ENCODE measurements around the gene CDH16.
A peak's percentile ranks its signal among the peaks of the same experiment; 100 is the strongest.

CDH16 gene

GRCh38 chr16:66881964-66882508 is 36.6 kb downstream of the CDH16 start:
- CTCF ChIA-PET = interaction anchor here (0.9 to 4.7 kb wide), 10 partner anchors 9 to 273 kb away, joined by 3 to 69 read pairs (median 3); partner anchors contain the start of gene NAE1

GRCh38 chr16:66881560-66881959 is 37.1 kb downstream of the CDH16 start:
- ChIA-PET POLR2A (no interaction called here), CTCF (interaction anchor here (0.7 to 4.7 kb wide), 9 partner anchors 9 to 273 kb away, joined by 3 to 69 read pairs (median 6); partner anchors contain the start of gene NAE1)
- no peak for DNase-seq (ENCODE audit: low read depth, low spot score)
- no peak for TF ChIP-seq CTCF (IDR thresholded peaks at IDR 0.05; ENCODE audit: insufficient read depth, low read length, missing control alignments)
- H3K4me3 ChIP-seq (ENCODE audit: low read depth, low read length) = peak overlapping the region; percentile 96

More at GRCh38 chr16:66881964-66882508, 36.6 kb downstream of the CDH16 start:
- no peak overlapping the region for H3K4me3 ChIP-seq (ENCODE audit: low read depth, low read length)
- POLR2A ChIA-PET = interaction anchor here (0.8 kb wide), 2 partner anchors 9 to 21 kb away, joined by 3 to 4 read pairs; no protein-coding TSS in a partner anchor
- DNase-seq (ENCODE audit: low read depth, low spot score) = no peak
- no peak for TF ChIP-seq CTCF (IDR thresholded peaks at IDR 0.05; ENCODE audit: insufficient read depth, low read length, missing control alignments)

- no peak for TF ChIP-seq CTCF (IDR thresholded peaks at IDR 0.05; ENCODE audit: insufficient read depth, low read length, missing control alignments)
- no peak for DNase-seq (ENCODE audit: low read depth, low spot score)
- H3K4me3 ChIP-seq (ENCODE audit: low read depth, low read length) = peak overlapping the region; percentile 96
- ChIA-PET CTCF (interaction anchor here (0.7 to 4.7 kb wide), 6 partner anchors 8 to 272 kb away, joined by 4 to 69 read pairs (median 10); partner anchors contain the start of gene NAE1), POLR2A (interaction anchor here (0.9 kb wide), 1 partner anchor 39 kb away, joined by 3 read pairs; no protein-coding TSS in a partner anchor)
Measured at GRCh38 chr16:66881014-66881417, 37.7 kb downstream of the CDH16 start.

GRCh38 chr16:66880288-66881013 is 38.2 kb downstream of the CDH16 start, which contains the start of gene PDP2:
Gene PDP2 (plus strand): TSS chr16:66880515. CDS start chr16:66884285, 3,770 bp downstream.
- H3K4me3 ChIP-seq (ENCODE audit: low read depth, low read length) = peak within 1 kb of the TSS; percentile 96
- ChIA-PET CTCF (interaction anchor here (0.7 to 4.7 kb wide), 4 partner anchors 12 to 272 kb away, joined by 4 to 69 read pairs (median 20); no protein-coding TSS in a partner anchor), POLR2A (interaction anchor here (0.9 kb wide), 1 partner anchor 39 kb away, joined by 3 read pairs; no protein-coding TSS in a partner anchor)
- DNase-seq (ENCODE audit: low read depth, low spot score) = peak; percentile 52
- TF ChIP-seq CTCF (IDR thresholded peaks at IDR 0.05; ENCODE audit: insufficient read depth, low read length, missing control alignments) = no peak

GRCh38 chr16:66878067-66878466 is 40.6 kb downstream of the CDH16 start:
- ChIA-PET CTCF (interaction anchor here (0.6 to 1.8 kb wide), 6 partner anchors 10 to 225 kb away, joined by 3 to 22 read pairs (median 3); partner anchors contain the start of genes DYNC1LI2 and NAE1), POLR2A (no interaction called here)
- no peak overlapping the region for H3K4me3 ChIP-seq (ENCODE audit: low read depth, low read length)
- TF ChIP-seq CTCF (IDR thresholded peaks at IDR 0.05; ENCODE audit: insufficient read depth, low read length, missing control alignments) = no peak
- no peak for DNase-seq (ENCODE audit: low read depth, low spot score)

Measured in AG04449 (cell line).